IPS-20b (cell line): ENCODE data around the gene KRTAP19-7.

ENCODE experiments used
- H3K27ac ChIP-seq: one replicate; pipeline ENCODE4 v1.5.1; 2013; ENCODE audit warnings: low read length
- H3K27me3 ChIP-seq: 2 replicates; pipeline ENCODE4 v1.6.1; 2013; ENCODE audit warnings: mild to moderate bottlenecking, low read length, inconsistent platforms; ENCODE audit not compliant: insufficient read depth
- H3K36me3 ChIP-seq: 2 replicates; pipeline ENCODE4 v1.6.1; 2013; ENCODE audit warnings: low read depth, mild to moderate bottlenecking, inconsistent platforms, low read length, moderate library complexity; ENCODE audit not compliant: insufficient read depth
- H3K4me1 ChIP-seq: 2 replicates; pipeline ENCODE4 v1.6.1; 2013; ENCODE audit warnings: mild to moderate bottlenecking, control low read depth, inconsistent platforms, low read length, moderate library complexity; ENCODE audit not compliant: insufficient read depth
- H3K4me3 ChIP-seq: 2 replicates; pipeline ENCODE4 v1.5.1; 2013; ENCODE audit warnings: mild to moderate bottlenecking, low read length, inconsistent platforms
- H3K9ac ChIP-seq: 2 replicates; pipeline ENCODE4 v1.6.1; 2013; ENCODE audit warnings: low read depth, mild to moderate bottlenecking, inconsistent platforms, low read length, moderate library complexity
- H3K9me3 ChIP-seq: 2 replicates; pipeline ENCODE4 v1.6.1; 2013; ENCODE audit warnings: mild to moderate bottlenecking, low read depth, low read length, inconsistent platforms; ENCODE audit not compliant: insufficient read depth

The KRTAP19-7 gene

GRCh38 chr21:30561264-30561895, at the start of gene KRTAP19-7:
KRTAP19-7 (minus strand) TSS chr21:30561314; CDS start chr21:30561289, 25 bp downstream.
- Histone ChIP-seq H3K9me3 (no peaks in the 10 kb centered on the region), H3K27ac (no peak within 1 kb of the TSS), H3K4me3 (no peak within 1 kb of the TSS), H3K27me3 (no peaks in the 10 kb centered on the region), H3K9ac (no peak within 1 kb of the TSS), H3K36me3 (no peaks in the 10 kb centered on the region), H3K4me1 (no peaks in the 10 kb centered on the region)

- Histone ChIP-seq H3K27ac (no peak overlapping the region), H3K9ac (no peak overlapping the region), H3K27me3 (no peaks in the 10 kb centered on the region)
Observed at GRCh38 chr21:30605968-30606367, 44.9 kb upstream of the KRTAP19-7 start.

GRCh38 chr21:30600787-30601186, 39.7 kb upstream of the KRTAP19-7 start, which contains the start of gene KRTAP22-1:
KRTAP22-1 (plus strand) TSS chr21:30601087.
- Histone ChIP-seq H3K4me1 (no peaks in the 10 kb centered on the region), H3K4me3 (no peak within 1 kb of the TSS), H3K9ac (no peak within 1 kb of the TSS), H3K9me3 (no peaks in the 10 kb centered on the region), H3K27ac (no peak within 1 kb of the TSS), H3K27me3 (no peaks in the 10 kb centered on the region), H3K36me3 (no peaks in the 10 kb centered on the region)

More at GRCh38 chr21:30605968-30606367, 44.9 kb upstream of the KRTAP19-7 start:
- H3K9me3 ChIP-seq: no peaks in the 10 kb centered on the region
- no peak overlapping the region for H3K4me3 ChIP-seq
- H3K4me1 ChIP-seq: no peaks in the 10 kb centered on the region
- no peaks in the 10 kb centered on the region for H3K36me3 ChIP-seq

- Histone ChIP-seq H3K9me3 (no peaks in the 10 kb centered on the region), H3K27ac (no peak within 1 kb of the TSS), H3K9ac (no peak within 1 kb of the TSS), H3K4me1 (no peaks in the 10 kb centered on the region), H3K27me3 (no peaks in the 10 kb centered on the region), H3K4me3 (no peak within 1 kb of the TSS), H3K36me3 (no peaks in the 10 kb centered on the region)
Observed at GRCh38 chr21:30598802-30599201, 37.7 kb upstream of the KRTAP19-7 start, which contains the start of gene KRTAP6-2. KRTAP6-2 (minus strand) TSS chr21:30598902; CDS start chr21:30598874, 28 bp downstream.

GRCh38 chr21:30592140-30592539, 31.0 kb upstream of the KRTAP19-7 start, which contains the start of gene KRTAP6-3:
KRTAP6-3 (plus strand) TSS chr21:30592440; CDS start chr21:30592446, 6 bp downstream.
- Histone ChIP-seq H3K27me3 (no peaks in the 10 kb centered on the region), H3K4me1 (no peaks in the 10 kb centered on the region), H3K4me3 (no peak within 1 kb of the TSS), H3K36me3 (no peaks in the 10 kb centered on the region), H3K27ac (no peak within 1 kb of the TSS), H3K9ac (no peak within 1 kb of the TSS), H3K9me3 (no peaks in the 10 kb centered on the region)

- no peak within 1 kb of the TSS for H3K27ac ChIP-seq
- no peaks in the 10 kb centered on the region for H3K4me1 ChIP-seq
- no peaks in the 10 kb centered on the region for H3K27me3 ChIP-seq
- no peaks in the 10 kb centered on the region for H3K9me3 ChIP-seq
- no peaks in the 10 kb centered on the region for H3K36me3 ChIP-seq
- H3K4me3 ChIP-seq: no peak within 1 kb of the TSS
- H3K9ac ChIP-seq: no peak within 1 kb of the TSS
Observed at GRCh38 chr21:30590297-30590696, 29.2 kb upstream of the KRTAP19-7 start, which contains the start of gene KRTAP22-2. KRTAP22-2 (minus strand) TSS chr21:30590397.

GRCh38 chr21:30582870-30583269, 21.8 kb upstream of the KRTAP19-7 start:
- no peaks in the 10 kb centered on the region; the same call in 1 of the 2 replicates for H3K9me3 ChIP-seq
- no peak overlapping the region for H3K9ac ChIP-seq
- no peaks in the 10 kb centered on the region for H3K36me3 ChIP-seq
- no peak overlapping the region for H3K4me3 ChIP-seq
- H3K27ac ChIP-seq: no peak overlapping the region
- no peaks in the 10 kb centered on the region for H3K4me1 ChIP-seq
- no peaks in the 10 kb centered on the region for H3K27me3 ChIP-seq

GRCh38 chr21:30580132-30580531, 19.0 kb upstream of the KRTAP19-7 start:
- no peak overlapping the region for H3K4me3 ChIP-seq
- no peaks in the 10 kb centered on the region for H3K27me3 ChIP-seq
- no peaks in the 10 kb centered on the region; the same call in 1 of the 2 replicates for H3K9me3 ChIP-seq
- H3K9ac ChIP-seq: no peak overlapping the region
- H3K36me3 ChIP-seq: no peaks in the 10 kb centered on the region
- H3K27ac ChIP-seq: no peak overlapping the region
- H3K4me1 ChIP-seq: no peaks in the 10 kb centered on the region

GRCh38 chr21:30579346-30579745, 18.2 kb upstream of the KRTAP19-7 start:
- H3K27ac ChIP-seq: no peak overlapping the region
- H3K27me3 ChIP-seq: no peaks in the 10 kb centered on the region
- H3K9me3 ChIP-seq: no peaks in the 10 kb centered on the region; the same call in 1 of the 2 replicates
- H3K9ac ChIP-seq: no peak overlapping the region
- no peak overlapping the region for H3K4me3 ChIP-seq
- H3K36me3 ChIP-seq: no peaks in the 10 kb centered on the region
- no peaks in the 10 kb centered on the region for H3K4me1 ChIP-seq

GRCh38 chr21:30577766-30578165, 16.7 kb upstream of the KRTAP19-7 start:
- Histone ChIP-seq H3K27me3 (no peaks in the 10 kb centered on the region), H3K4me3 (no peak overlapping the region), H3K27ac (no peak overlapping the region), H3K4me1 (no peaks in the 10 kb centered on the region), H3K9me3 (no peaks in the 10 kb centered on the region), H3K36me3 (no peaks in the 10 kb centered on the region), H3K9ac (no peak overlapping the region)

GRCh38 chr21:30567617-30568016, 6.5 kb upstream of the KRTAP19-7 start:
- Histone ChIP-seq H3K27ac (no peak overlapping the region), H3K4me3 (no peak overlapping the region)

GRCh38 chr21:30563630-30564029, 2.5 kb upstream of the KRTAP19-7 start:
- H3K9ac ChIP-seq: no peak overlapping the region
- H3K9me3 ChIP-seq: no peaks in the 10 kb centered on the region
- no peak overlapping the region for H3K4me3 ChIP-seq
- H3K4me1 ChIP-seq: no peaks in the 10 kb centered on the region
- H3K27me3 ChIP-seq: no peaks in the 10 kb centered on the region
- H3K36me3 ChIP-seq: no peaks in the 10 kb centered on the region
- H3K27ac ChIP-seq: no peak overlapping the region

More at GRCh38 chr21:30567617-30568016, 6.5 kb upstream of the KRTAP19-7 start:
- no peaks in the 10 kb centered on the region for H3K27me3 ChIP-seq
- H3K9me3 ChIP-seq: no peaks in the 10 kb centered on the region
- H3K36me3 ChIP-seq: no peaks in the 10 kb centered on the region
- H3K4me1 ChIP-seq: no peaks in the 10 kb centered on the region
- no peak overlapping the region for H3K9ac ChIP-seq
